Activated effector memory CD4-positive, alpha-beta T cell treated with Interleukin-2 at 50 U/mL for 16 hours (primary cell): Measurements from ENCODE around the gene ANKRD35.
"Not testable (repeated sequence)": the region's sequence is repeated elsewhere in the genome, so short reads cannot be mapped to it uniquely, and the experiment has no call there.

Experiments used
- DNase-seq: peaks from one replicate; pipeline ENCODE4 v3.0.0-alpha.2; 2020

ANKRD35 gene

DNA sequence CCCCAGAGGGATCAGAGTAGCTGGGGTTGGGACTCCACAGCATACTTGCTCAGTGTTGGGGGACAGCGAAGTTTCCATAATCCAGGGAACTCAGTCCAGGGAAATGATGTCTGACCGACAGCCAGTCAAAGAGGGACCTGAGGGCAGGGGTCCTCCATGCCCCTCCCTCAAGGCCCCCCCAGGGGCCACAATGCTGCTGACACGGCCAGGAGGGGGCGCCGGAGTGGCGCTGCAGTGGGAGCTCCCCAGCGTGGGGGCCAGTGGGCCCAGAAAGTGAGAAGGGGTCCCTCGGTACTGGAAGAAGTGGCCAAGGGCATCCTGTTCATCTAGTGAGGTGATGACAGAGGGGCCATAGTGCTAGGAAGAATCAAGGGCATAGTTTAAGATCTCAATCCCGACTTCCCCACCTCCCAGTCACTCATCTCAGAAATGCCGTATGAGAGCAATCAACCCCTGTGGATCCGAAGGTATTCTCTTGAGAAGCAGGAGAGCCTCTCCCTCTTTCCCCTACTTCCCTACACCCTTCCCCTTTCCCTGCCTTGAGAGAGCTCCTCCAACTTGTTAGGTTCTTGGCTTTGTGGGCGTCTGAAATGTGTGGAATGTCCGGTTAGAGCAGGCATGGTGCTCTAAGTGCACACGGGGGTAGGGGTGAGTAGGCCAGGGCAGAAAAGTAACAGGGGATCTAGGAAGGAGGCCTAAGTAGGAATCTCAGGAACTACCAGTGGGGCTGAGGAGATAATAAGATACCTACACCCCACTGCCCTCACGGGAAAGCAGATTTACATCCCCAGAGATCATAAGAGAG is 36.1 kb downstream of the ANKRD35 start:
- no peak for DNase-seq

DNA sequence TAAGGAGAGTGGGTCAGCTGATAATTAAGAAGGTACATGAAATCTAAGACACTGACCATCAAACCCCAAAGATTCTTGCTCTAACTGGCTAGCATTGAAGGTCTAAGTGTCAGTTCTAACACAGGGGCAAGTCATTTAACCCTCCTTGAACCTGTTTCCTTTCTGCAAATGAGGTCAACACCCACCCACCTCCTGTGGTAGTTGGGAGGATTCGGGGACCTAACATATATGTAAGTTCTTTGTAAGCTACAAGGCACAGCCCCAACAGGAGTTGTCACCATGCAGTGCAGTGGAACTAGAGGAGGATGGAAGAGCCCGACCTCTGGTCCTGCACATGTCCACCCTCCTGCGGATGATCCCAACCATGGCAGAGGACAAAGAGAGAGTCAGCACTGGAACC is 37.8 kb downstream of the ANKRD35 start:
- DNase-seq = no peak

DNA sequence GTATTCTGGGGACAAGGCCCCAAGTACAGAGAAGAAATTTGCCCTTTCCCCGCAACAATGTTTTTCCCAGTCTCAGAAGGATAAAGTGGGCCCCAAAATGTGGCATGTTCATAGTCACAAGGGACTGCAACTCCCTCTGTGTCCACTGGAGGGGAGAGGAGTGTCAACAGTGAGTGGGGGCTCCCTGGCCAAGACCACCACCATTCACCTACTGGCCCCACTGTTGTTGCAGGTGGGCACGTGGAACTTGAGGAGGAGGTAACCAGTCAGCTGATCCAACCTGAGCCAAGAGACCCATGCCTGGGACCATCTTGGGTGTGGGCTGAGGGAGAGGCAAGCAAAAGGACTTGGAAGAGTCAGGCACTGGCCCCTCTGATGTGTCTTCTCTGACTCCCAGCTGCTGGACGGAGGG is 39.5 kb downstream of the ANKRD35 start:
- no peak for DNase-seq

DNA sequence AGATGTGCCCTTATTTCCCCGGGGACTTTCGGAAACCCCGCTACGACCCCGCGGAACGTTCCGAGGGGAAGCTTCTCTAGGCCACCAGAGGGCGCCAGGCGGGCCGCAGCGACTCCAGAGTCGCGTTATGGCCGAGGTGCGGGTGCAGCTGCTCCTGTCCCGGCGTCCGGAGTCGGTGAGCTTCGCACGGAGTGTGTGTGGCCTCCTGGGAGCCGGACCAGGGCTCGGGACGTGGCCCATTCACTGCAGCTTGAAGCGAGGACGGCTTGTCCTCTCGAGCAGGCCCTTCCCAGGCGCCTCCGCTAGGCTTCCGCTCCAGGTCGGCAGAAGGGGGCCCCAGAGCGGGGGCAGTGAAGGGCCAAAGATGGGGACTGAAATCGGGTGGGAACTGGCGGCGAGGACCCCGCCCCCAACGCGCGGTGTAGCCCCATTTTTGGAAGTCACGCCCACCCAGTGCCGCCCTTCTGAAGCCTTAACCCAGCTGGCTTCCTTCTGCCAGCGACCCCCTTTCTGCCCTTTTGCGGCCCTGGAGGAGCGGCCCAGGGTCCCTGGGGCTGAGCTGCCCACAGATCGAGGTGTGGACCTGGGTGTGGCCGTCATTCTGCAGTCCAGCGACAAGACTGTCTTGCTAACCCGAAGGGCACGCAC is 40.0 kb downstream of the ANKRD35 start, which contains the start of gene NUDT17:
NUDT17 (plus strand) TSS at position 117 of the 648 bp plus-strand sequence; CDS start at position 128, 11 bp downstream.
- peak; percentile 66 for DNase-seq

DNA sequence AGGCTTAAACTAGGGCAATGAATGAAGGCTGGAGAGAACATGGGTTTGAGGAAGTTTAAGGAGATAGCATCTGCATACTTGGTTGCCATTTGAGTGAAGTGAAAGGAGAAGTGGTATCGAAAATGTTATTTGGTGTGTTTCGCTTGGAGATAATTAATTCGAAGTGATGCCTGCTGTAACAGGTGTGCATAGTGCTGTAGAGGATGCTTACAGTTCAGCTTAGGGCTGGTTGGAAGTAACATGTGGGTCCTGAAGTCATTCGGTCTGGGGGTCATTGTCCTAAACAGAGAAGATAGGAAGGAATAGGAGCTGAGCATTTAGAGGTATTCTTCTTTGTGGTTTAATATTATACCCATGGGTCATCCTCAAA is 40.5 kb downstream of the ANKRD35 start:
- DNase-seq = no peak

DNA sequence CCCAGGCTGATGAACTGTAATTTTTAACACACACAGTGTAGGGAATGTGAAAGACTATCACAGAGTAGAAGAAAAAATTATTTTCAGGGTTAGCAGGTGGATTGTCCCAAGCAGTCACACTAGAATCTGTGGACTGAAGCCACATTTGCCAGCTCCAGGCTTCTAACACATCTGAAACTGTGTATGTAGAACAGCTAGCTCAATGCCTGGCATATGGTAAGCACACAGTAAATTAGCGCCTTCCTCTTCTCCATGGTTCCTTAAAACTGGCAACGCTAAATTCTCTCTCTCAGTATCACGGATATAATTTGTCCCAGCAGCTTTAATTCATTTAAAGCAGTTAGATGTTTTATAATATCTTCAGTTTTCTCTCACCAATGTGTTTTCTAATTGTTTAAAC is 42.6 kb downstream of the ANKRD35 start:
- DNase-seq = no peak

DNA sequence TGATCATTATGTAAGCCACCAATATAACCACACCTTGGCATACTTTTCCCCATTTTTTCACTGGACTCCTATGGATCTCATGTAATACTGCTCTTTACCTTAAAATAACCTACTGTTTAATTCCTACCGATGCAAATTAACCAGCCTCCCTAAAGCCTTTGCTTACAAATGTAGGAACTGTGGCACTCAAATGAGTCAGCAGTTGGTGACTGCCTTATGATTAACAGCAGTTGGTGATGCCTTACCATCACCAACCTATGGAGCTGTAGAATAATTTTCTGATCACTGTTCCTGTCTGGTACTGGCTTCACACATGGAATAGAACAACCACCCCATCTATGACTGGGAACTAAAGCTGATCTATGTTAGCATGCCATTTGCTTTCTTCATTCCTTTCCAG is 48.0 kb downstream of the ANKRD35 start:
- no peak for DNase-seq

DNA sequence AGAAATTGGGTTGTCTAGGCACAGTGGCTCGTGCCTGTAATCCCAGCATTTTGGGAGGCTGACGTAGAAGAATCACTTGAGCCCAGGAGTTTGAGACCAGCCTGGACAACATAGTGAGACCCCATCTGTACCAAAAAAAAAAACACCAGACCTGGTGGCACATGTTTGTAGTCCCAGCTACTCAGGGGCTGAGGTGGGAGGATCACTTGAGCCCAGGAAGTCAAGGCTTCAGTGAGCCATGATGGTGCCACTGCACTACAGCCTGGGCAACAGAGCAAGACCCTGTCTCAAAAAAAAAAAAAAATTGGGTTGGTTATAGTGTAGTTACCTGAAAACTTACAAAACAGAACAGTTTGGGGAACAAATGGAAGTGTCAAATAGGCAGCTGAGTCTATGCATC is 54.9 kb downstream of the ANKRD35 start:
- not testable (repeated sequence) for DNase-seq

DNA sequence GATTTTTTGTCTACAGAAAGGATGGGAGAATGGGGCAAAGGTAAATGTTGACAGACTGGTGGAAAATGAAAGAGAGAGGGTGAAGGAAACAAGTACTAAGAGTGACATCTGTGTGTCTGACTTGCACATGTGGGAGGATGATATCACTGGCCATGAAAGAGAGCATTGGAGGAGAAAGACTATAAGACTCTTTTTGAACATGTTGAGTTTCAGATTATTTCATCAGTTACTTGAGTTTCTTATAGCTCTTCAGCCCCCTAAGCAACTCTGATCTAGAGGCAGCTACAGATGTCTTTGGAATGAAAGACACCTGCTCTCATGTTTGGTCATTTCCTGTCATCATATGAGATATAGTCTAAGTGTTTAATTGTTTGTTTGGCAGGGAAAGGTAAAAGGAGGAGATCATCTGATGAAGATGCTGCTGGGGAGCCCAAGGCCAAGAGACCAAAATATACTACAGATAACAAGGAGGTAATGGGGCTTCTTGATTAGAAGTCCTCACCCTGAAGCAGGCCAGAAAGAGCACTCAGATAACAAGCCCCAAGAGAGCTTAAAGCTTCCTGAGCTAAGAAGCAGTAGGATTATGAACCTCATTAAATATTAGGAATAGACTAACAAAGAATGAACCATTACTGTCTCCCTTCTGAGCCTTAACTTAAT is 57.2 kb downstream of the ANKRD35 start:
- DNase-seq = no peak

DNA sequence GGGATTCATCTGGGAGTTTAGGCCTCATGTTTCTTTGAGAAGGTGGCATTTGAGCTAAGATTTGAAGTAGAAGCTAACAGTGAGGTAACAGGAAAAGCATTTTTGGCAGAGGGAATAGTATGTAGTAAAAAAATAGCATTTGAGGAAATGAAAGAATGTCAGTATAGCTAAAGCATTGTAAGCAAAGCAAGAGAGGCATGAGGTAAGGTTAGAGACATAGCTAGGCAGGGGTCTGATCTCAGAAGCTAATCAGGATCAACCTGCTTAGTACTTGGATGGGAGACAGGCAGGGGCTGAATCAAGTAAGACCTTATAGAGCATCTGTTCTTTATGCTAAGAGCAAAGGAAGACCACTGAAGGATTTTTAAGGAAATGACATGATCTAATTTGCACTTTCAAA is 57.7 kb downstream of the ANKRD35 start:
- DNase-seq = no peak

DNA sequence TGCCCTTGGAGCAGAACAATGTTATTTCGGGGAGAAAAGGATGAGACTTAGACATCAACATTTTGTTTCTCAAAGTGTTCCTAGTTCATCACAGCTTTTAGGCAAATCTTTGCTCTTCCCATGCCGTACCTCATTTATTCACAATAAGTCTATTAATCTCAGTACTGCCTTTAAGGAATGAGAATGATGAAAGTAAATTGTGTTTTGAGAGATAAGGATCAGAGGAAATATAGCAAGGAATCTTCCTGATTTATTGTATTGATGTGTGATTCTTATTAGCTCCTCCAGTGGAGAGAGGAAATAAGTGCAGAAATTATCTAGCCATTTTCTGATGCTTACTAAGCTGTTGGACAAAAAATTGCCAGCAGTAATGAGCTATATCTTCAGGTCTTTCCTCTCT is 59.6 kb downstream of the ANKRD35 start:
- no peak for DNase-seq

DNA sequence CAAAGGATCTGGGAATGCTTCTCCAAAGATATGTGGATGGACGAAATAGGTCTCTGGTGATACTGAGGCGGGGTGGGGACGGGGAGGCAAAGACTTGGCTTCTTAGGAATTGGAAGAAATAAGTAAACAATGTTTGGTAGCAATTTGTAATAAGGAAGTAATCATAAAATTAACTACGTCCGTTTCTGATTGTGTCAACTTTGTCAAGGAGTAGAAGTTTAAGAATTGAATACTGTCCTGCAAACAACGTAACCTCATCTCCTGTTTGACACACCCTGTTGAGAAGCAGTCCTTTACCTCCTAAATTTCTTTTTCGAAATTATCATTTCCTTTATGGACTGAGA is 61.2 kb downstream of the ANKRD35 start:
- DNase-seq = no peak

DNA sequence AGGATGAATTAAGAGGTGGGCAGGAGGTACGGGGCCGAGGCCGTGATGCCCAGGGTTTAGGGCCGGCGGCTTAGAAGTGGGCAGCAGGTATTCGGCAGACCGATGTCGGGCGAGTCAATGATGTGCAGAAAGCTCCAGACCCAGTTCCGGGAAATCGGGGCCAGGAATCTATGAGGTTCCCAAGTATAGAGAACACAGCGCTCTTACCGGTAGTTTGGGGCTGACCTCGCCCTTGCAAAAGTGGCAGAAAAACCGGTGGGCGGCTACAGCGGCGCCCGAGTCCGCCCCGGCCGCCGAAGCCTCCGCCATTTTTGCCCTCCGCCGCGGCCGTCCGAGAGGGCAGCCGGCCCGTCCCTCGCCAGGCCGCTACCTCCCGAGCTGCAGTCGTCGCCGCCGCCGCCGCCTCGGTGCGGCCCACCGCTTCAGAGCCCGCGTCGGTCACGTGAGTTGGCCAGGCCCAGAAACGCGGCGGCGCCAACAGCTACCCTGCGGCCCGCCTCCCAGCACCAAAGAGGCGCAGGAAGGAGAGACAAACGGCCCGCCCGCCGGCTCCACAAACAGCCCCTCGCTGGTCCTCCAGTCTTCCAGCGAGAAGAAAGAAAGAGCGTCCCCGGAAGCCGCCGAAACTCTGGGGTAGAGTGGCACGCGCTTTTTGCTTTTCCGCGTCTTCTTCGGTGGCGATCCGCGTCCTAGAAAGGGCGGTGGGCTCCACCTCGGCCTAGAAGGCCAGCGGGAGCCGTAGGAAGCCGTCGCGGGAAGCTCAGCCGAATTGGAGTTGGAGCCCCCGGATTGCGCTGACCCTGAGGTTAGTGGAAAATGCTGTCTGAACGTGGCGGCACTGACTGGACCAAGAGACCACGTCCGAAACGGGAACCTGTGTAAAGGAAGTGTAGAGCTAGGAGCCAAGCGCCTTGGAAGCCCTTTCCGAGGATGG is 61.8 kb downstream of the ANKRD35 start, which contains the start of the genes POLR3C and RNF115:
POLR3C (plus strand) TSS at position 636 of the 934 bp plus-strand sequence. CDS start 1,577 bp downstream, outside the sequence.
RNF115 (minus strand) TSS at position 531 of the 934 bp plus-strand sequence; CDS start at position 309, 222 bp downstream.
- peak; percentile 84 for DNase-seq

DNA sequence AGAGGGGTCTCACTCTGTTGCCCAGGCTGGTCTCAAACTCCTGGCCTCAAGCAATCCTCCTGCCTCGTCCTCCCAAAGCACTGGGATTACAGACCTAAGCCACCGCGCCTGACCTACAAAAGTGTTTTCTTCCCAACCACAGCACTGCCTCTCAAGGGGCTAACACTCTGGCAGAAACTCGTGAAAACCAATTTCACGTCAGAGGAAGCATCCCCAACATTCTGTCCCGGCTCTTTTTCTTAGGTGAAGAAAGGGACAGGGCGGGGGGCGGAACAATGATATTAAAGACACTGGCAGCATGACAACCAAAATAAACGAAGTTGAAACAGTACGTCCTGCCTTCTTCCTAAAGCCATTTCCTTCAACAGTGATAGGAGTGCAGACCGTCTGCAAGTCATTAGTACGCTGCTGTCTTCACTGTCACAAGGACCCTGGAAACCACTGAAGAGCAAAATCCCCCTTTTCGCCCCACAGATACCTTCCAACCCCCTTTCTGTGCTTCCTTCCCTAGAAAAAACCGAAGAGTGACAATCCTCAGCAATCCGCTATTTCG is 62.8 kb downstream of the ANKRD35 start:
- DNase-seq = not testable (repeated sequence)

DNA sequence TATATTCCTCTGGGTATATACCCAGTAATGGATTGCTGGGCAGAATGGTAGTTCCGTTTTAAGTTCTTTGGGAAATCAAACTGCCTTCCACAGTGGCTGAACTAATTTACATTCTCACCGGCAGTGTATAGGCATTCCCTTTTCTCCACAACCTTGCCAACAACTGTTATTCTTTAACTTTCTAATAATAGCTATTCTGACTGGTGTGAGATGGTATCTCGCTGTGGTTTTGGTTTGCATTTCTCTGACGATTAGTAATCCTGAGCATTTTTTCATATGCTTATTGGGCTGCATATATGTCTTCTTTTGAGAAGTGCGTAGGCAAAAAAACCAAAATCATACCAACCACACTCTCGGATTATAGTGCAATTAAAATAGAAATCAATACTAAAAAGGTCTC is 67.6 kb downstream of the ANKRD35 start:
- not testable (repeated sequence) for DNase-seq
